Activated T-helper 1 cell treated with Interleukin-2 at 50 U/mL for 16 hours (primary cell): ENCODE measurements around the gene NAV1.
"Not testable (repeated sequence)": the region's sequence is repeated elsewhere in the genome, so short reads cannot be mapped to it uniquely, and the experiment has no call there.

Experiments used
- DNase-seq: peaks from one replicate; pipeline ENCODE4 v3.0.0-alpha.2; 2020; ENCODE audit warnings: low read depth

Gene NAV1

DNA sequence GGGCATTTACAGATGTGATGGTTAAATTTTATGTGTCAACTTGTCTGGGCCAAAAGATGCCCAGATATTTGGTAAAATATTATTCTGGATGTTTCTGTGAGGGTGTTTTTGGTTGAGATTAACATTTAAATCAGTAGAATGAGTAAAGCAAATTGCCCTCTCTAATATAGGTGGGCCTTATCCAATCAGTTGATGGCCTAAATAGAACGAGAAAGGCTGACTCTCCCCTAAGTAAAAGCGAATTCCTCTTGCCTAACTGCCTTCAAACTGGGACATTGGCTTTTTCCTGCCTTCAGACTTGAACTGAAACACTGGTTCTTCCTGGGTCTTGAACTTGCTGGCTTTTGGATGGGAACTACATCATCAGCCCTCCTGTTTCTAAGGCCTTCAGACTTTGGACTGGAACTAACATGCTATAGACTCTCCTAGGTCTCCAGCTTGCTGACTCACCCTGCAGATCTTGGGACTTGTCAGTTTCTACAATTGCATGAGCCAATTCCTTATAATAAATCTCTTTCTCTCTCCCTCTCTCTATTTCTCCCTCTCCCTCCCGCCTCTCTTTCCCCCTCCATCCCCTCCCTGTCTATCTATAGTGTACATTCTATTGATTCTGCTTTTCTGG, 10.2 kb upstream of the NAV1 start:
- DNase-seq: no peak

- no peak for DNase-seq
These were observed 8.0 kb upstream of the NAV1 start for GRCh38 chr1:201530741-201531531.

- DNase-seq: no peak
These were observed 7.1 kb upstream of the NAV1 start for GRCh38 chr1:201531551-201532425.

GRCh38 chr1:201533836-201534235, 5.1 kb upstream of the NAV1 start:
- DNase-seq: no peak

DNA sequence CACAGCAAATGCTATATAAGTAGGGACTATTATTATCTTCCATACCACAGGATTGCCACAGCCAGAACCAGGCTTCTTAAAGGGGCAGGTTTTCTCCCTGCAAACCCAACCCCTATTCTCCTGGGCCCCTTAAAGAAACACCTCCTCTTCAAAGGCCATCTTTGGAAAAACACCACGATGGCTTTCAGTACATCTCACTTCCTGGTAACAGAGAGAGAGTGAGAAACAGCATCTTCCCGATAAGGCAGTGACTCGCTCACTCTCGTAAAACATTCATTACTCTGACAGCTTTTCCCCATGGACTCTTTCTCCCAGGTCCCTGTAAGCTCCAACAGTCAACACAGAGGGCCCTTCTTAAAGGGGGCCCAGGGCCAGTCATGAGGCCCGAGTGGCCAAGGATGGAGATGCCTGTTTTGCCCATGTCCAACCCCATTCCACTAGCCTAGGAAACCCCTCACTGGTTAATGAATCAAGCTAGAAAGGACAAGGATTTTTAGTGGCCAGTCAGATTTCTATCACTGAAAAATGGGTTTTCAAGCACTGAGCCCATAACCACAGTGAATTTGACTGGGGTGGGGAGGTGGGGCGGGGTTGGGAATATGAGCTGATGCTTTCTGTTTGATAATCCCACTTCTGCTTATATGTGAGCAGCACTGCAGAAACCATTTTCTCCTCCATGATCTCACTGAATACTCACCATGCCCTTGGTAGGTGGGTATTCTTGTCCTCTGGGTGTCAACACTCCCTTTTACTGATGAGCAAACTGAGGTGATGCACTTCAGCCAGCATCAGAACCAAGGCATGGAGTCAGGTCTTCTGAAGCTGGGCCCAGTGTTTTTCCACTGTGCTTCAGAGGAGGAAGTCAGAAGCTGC, 3.6 kb upstream of the NAV1 start:
- DNase-seq: no peak

GRCh38 chr1:201535919-201536245, 3.0 kb upstream of the NAV1 start:
- no peak for DNase-seq

DNA sequence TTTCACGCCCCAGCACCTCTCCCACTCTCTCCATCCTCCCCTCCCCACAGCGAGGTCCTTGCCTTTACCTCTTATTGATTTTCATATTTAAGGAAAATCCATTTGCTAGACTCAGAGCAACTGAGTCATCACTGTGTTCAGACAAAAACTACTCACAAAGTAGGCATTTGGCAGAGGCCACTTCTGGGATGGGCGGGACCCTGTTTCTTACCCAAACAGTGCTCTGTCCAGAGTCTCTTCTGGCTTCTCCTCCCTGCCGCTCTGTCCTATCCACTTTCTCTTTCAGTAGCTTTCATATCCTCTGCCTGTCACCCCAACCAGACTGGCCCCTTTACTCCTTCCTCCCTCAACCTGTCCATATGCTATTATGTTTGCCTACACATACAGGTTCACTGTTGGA, 2.4 kb upstream of the NAV1 start:
- no peak for DNase-seq

DNA sequence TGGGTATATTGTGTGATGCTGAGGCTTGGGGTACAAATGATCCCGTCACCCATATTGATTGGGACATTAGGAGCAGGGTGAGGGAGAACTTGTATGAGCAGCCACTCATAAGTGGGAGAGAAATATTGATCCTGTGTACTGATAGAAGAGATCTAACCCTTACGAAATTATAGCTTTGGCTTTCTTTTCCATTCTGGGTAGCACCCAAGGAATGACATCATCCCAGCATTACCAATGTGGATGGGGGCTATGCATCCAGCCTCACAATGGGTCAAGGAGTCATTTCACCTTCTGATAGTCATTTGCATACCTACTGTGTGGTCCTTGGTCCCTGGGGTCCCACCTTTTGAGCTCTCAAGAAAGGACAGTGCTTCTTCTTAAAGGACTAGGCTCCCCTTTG, 1.9 kb upstream of the NAV1 start:
- no peak for DNase-seq

DNA sequence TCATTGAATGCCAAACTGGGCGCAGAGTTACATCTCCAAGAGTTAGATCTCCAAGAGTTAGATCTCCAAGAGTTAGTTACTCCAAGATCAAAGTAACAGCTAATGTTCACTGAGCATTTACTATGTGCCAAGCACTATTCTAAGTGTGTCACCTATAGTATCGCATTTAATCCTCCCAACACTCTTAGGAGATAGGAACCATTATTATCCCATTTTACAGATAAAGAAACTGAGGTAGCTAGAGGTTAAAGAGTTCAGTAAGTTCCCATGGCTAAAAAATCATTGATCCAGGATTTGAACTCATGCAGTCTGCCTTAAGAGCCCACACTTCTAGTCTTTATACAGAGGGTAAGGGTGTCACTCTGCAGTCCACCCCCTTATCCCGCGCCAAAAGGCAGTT, 1.5 kb upstream of the NAV1 start:
- DNase-seq: no peak

DNA sequence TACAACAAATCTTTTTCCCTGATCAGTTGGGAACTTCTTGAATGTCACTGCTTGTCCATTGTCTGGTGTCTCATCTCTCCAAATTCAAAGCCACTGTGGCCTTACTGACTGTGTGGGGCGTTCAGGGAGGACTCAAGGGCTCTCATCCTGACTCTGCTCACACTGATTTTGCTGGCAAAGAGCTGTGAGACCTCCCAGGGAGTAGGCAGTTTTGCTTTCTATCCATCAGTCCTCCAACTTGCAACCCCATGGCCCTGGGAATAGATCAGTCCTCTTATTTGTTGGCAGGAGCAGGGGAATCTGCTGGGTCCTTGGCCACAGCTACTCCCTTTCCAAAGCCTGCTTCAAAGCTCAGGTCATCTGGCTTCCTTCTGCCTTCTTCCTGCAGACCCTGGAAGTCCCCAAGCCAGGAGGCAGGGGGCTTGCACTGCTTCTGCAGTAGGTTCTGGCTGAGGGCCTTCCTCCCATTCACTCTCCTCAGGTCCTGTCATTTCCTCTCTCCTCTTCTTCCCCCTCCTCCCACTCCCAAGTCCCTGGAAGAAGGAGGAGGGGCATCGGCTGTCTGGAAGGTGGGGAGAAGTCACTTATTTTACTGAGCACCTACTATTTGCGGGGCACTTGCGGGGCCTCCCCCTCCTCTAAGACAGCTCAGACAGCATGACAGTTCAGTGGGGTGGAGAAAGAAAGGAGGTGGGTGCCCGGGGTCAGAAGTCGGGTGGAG, 876 bp upstream of the NAV1 start:
- DNase-seq: no peak

- no peak for DNase-seq
These were observed 869 bp downstream of the NAV1 start for GRCh38 chr1:201539561-201540431.

- no peak for DNase-seq
These were observed 2.2 kb downstream of the NAV1 start for GRCh38 chr1:201540846-201541735.

- DNase-seq: no peak
These were observed 3.5 kb downstream of the NAV1 start for GRCh38 chr1:201542309-201543035.

GRCh38 chr1:201543871-201544642, 5.1 kb downstream of the NAV1 start:
- no peak for DNase-seq

DNA sequence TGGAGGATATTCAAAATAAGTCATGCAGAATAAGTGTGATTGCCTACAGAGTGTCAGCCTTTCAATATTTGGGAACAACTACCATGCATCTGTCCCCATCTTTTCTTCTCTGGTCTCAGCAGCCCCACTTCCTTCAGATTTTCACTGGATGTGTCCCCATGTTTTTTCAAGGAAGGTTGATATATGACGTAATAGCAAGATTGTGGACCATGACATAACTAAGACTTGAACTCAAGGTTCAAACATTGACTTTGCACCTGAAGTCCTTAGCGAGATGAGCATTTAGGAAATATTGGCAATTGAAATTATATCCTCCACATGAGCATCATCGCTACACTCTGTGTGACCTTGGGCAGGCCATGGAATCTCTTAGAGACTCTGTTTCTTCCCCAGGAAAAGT, 5.8 kb downstream of the NAV1 start:
- DNase-seq: no peak

GRCh38 chr1:201545851-201546492, 7.0 kb downstream of the NAV1 start:
- no peak for DNase-seq

GRCh38 chr1:201549522-201549921, 10.6 kb downstream of the NAV1 start:
- DNase-seq: not testable (repeated sequence)
